Smooth muscle cell (in vitro differentiated cells): Measurements from ENCODE around the gene FHL1. TPM values are rescaled to one million over a fixed set of nuclear protein-coding genes. Genes with fewer than 3 reads are reported as not detected.

Source experiments
- DNase-seq: peaks from one replicate; lab custom pipeline; 2025; ENCODE audit not compliant: unreplicated experiment; lab: John Stamatoyannopoulos, UW
- H2AFZ ChIP-seq: fragments of 200-600 bp; sonication (generic); 2 replicates; pipeline ENCODE4 v1.6.0; 2016; ENCODE audit warnings: antibody characterized with exemption, low read depth, mild to moderate bottlenecking
- H3F3A ChIP-seq: fragments of 200-600 bp; sonication (generic); 2 replicates; pipeline ENCODE4 v1.6.0; 2017; ENCODE audit warnings: antibody characterized with exemption, low read depth
- H3K27ac ChIP-seq: fragments of 200-600 bp; sonication (generic); 2 replicates; pipeline ENCODE4 v1.5.1; 2016; ENCODE audit warnings: low read depth, mild to moderate bottlenecking
- H3K27me3 ChIP-seq: fragments of 200-600 bp; sonication (generic); 2 replicates; pipeline ENCODE4 v1.6.1; 2016; ENCODE audit warnings: low read depth, mild to moderate bottlenecking
- H3K36me3 ChIP-seq: fragments of 200-600 bp; sonication (generic); 2 replicates; pipeline ENCODE4 v1.5.1; 2016; ENCODE audit warnings: low read depth
- H3K4me1 ChIP-seq: fragments of 200-600 bp; sonication (generic); 2 replicates; pipeline ENCODE4 v1.5.1; 2016; ENCODE audit warnings: low read depth
- H3K4me2 ChIP-seq: fragments of 200-600 bp; sonication (generic); 2 replicates; pipeline ENCODE4 v1.6.0; 2016; ENCODE audit warnings: mild to moderate bottlenecking
- H3K4me3 ChIP-seq: fragments of 200-600 bp; sonication (generic); 2 replicates; pipeline ENCODE4 v1.5.1; 2016; ENCODE audit warnings: mild to moderate bottlenecking
- H3K79me2 ChIP-seq: fragments of 200-600 bp; sonication (generic); 2 replicates; pipeline ENCODE4 v1.6.0; 2016; ENCODE audit warnings: low read depth, mild to moderate bottlenecking
- H3K9ac ChIP-seq: fragments of 200-600 bp; sonication (generic); 2 replicates; pipeline ENCODE4 v1.6.0; 2016; ENCODE audit warnings: low read depth
- H3K9me3 ChIP-seq: fragments of 200-600 bp; sonication (generic); replicated peaks from 2 replicates; pipeline ENCODE4 v1.5.1; 2016; ENCODE audit warnings: low read depth
- H4K20me1 ChIP-seq: fragments of 200-600 bp; sonication (generic); 2 replicates; pipeline ENCODE4 v1.6.0; 2016; ENCODE audit warnings: low read depth
- WGBS: methylation state at CpG from one replicate; pipeline ENCODE4 v1.1.7; 2016; ENCODE audit warnings: low lambda C conversion rate; 5-methylcytosine and 5-hydroxymethylcytosine counted together
- polyA plus RNA-seq: library from polyadenylated mRNA; unstranded; fragments of >200 nt; fragmentation: Nextera tagmentation; extraction: Ambion mirVana; gene quantifications from 2 replicates; pipeline ENCODE4 v1.2.1, GENCODE V29; 2016
- total RNA-seq: library from RNA; depleted of rRNA; stranded (reverse); fragments of >200 nt; gene quantifications from 2 replicates; pipeline ENCODE4 v1.2.3, GENCODE V29; 2014
- TF ChIP-seq, protein P1 (sequence below): fragments of 200-600 bp; sonication (generic); IDR thresholded peaks from 2 replicates; pipeline ENCODE4 v1.5.1; 2017; ENCODE audit warnings: borderline replicate concordance, mild to moderate bottlenecking, antibody characterized with exemption; ENCODE audit not compliant: insufficient read depth, poor library complexity, severe bottlenecking

FHL1 gene
- total and polyA plus RNA-seq, 2 experiments from 2014 or later: 76.0 to 103 TPM

DNA sequence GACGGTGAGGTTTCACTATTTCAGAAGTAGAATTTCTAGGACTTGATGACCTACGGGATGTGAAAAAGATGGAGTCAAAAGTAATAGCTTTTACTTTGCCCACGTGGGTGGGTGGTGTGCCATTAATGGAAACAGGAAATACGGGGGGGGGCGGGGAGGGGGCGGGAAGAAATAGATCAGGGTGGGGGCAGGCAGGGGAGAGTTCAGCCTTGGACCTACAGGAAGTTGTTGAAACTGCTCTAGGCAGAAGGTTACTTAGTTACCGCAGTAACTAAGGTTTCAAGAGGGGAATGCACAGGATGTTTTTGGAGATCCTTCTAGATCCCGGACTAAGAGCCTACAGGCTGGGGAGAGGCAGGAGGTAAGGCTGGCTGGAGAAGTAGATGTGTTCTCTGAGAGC lies 3.6 kb upstream of the FHL1 start:
- H3K9me3 ChIP-seq: no peaks in the 10 kb centered on the region
- H3K27ac ChIP-seq: no peak overlapping the region
- H3K4me1 ChIP-seq: peaks cover 2% of the 10 kb centered on the region
- H3K4me2 ChIP-seq: no peak overlapping the region
- H3K36me3 ChIP-seq: no peaks in the 10 kb centered on the region
- H2AFZ ChIP-seq: no peak overlapping the region
- TF ChIP-seq, protein P1, sequence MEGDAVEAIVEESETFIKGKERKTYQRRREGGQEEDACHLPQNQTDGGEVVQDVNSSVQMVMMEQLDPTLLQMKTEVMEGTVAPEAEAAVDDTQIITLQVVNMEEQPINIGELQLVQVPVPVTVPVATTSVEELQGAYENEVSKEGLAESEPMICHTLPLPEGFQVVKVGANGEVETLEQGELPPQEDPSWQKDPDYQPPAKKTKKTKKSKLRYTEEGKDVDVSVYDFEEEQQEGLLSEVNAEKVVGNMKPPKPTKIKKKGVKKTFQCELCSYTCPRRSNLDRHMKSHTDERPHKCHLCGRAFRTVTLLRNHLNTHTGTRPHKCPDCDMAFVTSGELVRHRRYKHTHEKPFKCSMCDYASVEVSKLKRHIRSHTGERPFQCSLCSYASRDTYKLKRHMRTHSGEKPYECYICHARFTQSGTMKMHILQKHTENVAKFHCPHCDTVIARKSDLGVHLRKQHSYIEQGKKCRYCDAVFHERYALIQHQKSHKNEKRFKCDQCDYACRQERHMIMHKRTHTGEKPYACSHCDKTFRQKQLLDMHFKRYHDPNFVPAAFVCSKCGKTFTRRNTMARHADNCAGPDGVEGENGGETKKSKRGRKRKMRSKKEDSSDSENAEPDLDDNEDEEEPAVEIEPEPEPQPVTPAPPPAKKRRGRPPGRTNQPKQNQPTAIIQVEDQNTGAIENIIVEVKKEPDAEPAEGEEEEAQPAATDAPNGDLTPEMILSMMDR: no peak
- WGBS: 52% methylated on average over 8 of the region's 8 CpGs
- peaks cover 1% of the 10 kb centered on the region for H3K79me2 ChIP-seq
- DNase-seq: no peak
- H3K27me3 ChIP-seq: no peaks in the 10 kb centered on the region
- H3K9ac ChIP-seq: no peak overlapping the region
- H3F3A ChIP-seq: no peaks in the 10 kb centered on the region
- no peaks in the 10 kb centered on the region for H4K20me1 ChIP-seq
- H3K4me3 ChIP-seq: no peak overlapping the region

DNA sequence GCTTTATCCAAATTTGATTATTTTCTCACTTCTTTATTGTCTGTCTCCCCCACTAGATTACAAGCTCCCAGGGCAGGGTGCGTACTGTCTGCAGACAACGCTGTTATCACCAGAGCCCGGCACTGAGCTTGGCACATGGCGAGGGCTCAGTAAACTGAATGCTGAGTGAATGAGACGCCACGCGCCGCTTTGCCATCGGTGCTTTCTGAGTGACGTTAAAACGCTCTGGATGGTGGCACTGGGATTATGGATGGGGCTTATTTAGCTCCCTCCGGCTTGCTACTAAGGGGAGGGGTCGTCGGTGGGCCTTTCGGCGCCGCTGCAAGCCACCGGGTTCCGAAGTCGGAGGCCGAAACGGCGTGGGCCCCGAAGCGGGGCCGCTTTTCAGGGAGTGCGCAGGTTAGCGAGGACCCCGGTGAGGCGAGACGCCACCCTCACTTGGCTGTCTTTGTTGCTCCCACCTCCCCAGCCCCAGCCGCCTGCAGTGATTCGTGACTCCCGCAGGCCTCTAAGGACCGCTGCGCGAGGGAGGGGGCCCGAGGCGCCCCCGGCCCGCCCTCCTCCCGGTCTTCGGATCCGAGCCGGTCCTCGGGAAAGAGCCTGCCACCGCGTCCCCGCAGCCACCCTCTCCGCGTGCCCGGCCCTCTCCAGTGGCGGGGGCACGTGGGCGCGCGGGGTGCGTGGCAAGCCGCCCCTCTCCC lies 569 bp upstream of the FHL1 start:
- H3K36me3 ChIP-seq: no peaks in the 10 kb centered on the region
- H3K9me3 ChIP-seq: no peaks in the 10 kb centered on the region
- peaks cover 16% of the 10 kb centered on the region for H4K20me1 ChIP-seq
- H3K4me1 ChIP-seq: peaks cover 4% of the 10 kb centered on the region
- peak overlapping the region; percentile 42 for H2AFZ ChIP-seq
- no peak for DNase-seq
- peak overlapping the region; percentile 83 for H3K4me2 ChIP-seq
- H3K27ac ChIP-seq: no peak overlapping the region
- H3K9ac ChIP-seq: no peak overlapping the region
- TF ChIP-seq, protein P1: no peak
- WGBS: 40% methylated on average over 23 of the region's 59 CpGs
- peak overlapping the region; percentile 61 for H3K4me3 ChIP-seq
- no peaks in the 10 kb centered on the region for H3K27me3 ChIP-seq
- peaks cover 17% of the 10 kb centered on the region for H3K79me2 ChIP-seq
- no peaks in the 10 kb centered on the region for H3F3A ChIP-seq

DNA sequence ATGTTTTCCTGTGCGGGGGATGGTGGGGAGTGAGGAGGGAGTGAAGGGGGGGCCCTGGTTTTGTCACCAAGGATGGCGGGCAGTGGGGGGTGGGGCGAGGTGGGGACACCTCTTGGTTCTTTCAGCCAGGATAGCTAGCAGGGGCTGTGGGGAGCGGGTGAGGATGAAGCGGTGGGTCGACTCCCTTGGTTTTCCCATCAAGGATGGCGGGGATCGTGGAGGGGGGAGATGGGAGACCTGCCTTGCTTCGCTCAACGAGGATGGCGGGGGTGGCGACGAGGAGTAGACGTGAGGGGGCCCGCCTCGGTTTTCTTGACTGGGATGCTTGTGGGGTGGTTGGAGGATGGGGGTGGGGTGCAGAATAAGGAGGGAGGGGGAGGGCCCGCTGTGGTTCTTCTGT lies 643 bp downstream of the FHL1 start:
- no peaks in the 10 kb centered on the region for H3F3A ChIP-seq
- peak overlapping the region; percentile 61 for H3K4me3 ChIP-seq
- peak overlapping the region; percentile 81 for H3K4me2 ChIP-seq
- no peak overlapping the region for H3K9ac ChIP-seq
- peaks cover 26% of the 10 kb centered on the region for H3K79me2 ChIP-seq
- H3K9me3 ChIP-seq: no peaks in the 10 kb centered on the region
- H3K36me3 ChIP-seq: no peaks in the 10 kb centered on the region
- H3K27me3 ChIP-seq: no peaks in the 10 kb centered on the region
- TF ChIP-seq, protein P1: no peak
- peaks cover 16% of the 10 kb centered on the region for H4K20me1 ChIP-seq
- 48% methylated on average over 4 of the region's 17 CpGs for WGBS
- no peak overlapping the region for H3K27ac ChIP-seq
- no peak overlapping the region for H2AFZ ChIP-seq
- peaks cover 4% of the 10 kb centered on the region for H3K4me1 ChIP-seq
- DNase-seq: no peak

DNA sequence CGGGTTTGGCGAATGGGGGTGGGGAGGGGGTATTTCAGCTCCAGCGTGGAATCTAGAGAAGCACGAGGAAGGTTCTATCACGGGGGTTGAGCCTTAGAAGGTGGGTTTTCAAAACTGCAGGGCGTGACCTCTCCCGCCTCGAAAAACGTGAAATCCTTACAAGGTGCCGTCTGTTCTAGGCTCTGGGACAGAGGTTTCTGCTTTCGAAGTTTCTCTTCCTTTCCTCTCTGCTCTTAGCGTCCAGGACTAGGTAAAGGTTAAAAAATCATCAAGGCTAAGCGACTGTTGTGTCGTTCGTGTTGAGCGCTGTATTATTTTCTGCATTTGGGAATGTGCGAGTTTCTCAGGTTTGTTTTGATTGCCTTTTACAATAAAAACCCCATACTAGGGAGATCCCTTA lies 1.1 kb downstream of the FHL1 start:
- Histone ChIP-seq H3K4me1 (peaks cover 4% of the 10 kb centered on the region), H3K9me3 (no peaks in the 10 kb centered on the region), H4K20me1 (peaks cover 16% of the 10 kb centered on the region), H3K27me3 (no peaks in the 10 kb centered on the region), H3K79me2 (peaks cover 26% of the 10 kb centered on the region), H3F3A (no peaks in the 10 kb centered on the region), H2AFZ (no peak overlapping the region), H3K9ac (no peak overlapping the region), H3K27ac (no peak overlapping the region), H3K4me2 (peak overlapping the region; percentile 81), H3K36me3 (no peaks in the 10 kb centered on the region), H3K4me3 (peak overlapping the region; percentile 61)
- 43% methylated on average over 16 of the region's 17 CpGs for WGBS
- DNase-seq: no peak
- TF ChIP-seq, protein P1: no peak
